Ishikawa (cell line): ENCODE data around the gene NDUFA3.

Experiments
- CREB1 ChIP-seq: IDR thresholded peaks from 2 replicates; pipeline ENCODE4 v1.6.1; 2012; ENCODE audit warnings: low read depth
- EGR1 ChIP-seq: IDR thresholded peaks from 2 replicates; pipeline ENCODE4 v1.6.1; 2012

DNA sequence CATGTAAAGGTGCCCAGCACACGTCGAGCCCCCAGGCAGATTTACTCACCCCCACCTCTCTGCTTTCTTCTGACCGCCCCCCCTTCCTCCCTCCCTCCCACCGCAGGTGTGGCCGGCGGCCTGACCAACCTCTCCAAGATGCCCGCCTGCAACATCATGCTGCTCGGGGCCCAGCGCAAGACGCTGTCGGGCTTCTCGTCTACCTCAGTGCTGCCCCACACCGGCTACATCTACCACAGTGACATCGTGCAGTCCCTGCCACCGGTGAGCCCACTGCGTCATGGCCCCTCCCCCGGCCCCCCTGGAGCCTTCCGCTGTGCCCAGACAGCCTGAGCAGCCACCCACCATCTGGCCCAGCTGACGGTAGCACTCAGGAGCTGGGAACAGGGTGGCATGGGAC is 21.7 kb downstream of the NDUFA3 start:
- TF ChIP-seq EGR1 (no peak), CREB1 (no peak)
